HEK293 (cell line): ENCODE results near the gene SESN1.
A peak's percentile ranks its signal among the peaks of the same experiment; 100 is the strongest.

Experiments used
- CTCF ChIA-PET: fragments of 350-600 bp; formaldehyde crosslinking; extraction: SDS; loops from one replicate; lab custom pipeline; 2021; ENCODE audit warnings: antibody characterized with exemption; lab: Yijun Ruan, JAX
- POLR2A ChIA-PET: fragments of 300-600 bp; formaldehyde crosslinking; extraction: SDS; loops from one replicate; lab custom pipeline; 2020; ENCODE audit warnings: antibody characterized with exemption, inconsistent platforms; lab: Yijun Ruan, JAX
- H3K27ac ChIP-seq: fragments of 200-500 bp; sonication (Bioruptor generic); 2 replicates; pipeline ENCODE4 v1.5.1; 2014; ENCODE audit warnings: low read depth, low read length, control low read depth, inconsistent platforms; ENCODE audit errors: extremely low read depth
- H3K36me3 ChIP-seq, 2 experiments: fragments of 200-500 bp in 1 of 2; sonication (Bioruptor generic) in 1 of 2; 1 replicate in 1 of 2; 2 replicates in 1 of 2; pipeline ENCODE4 v1.5.1; 2014 to 2017; ENCODE audit warnings: inconsistent platforms in 2 of 2, low read length in 2 of 2; ENCODE audit not compliant: control insufficient read depth in 2 of 2, insufficient read depth in 1 of 2
- H3K4me1 ChIP-seq: fragments of 200-500 bp; sonication (Bioruptor generic); 2 replicates; pipeline ENCODE4 v1.5.1; 2014; ENCODE audit warnings: mild to moderate bottlenecking, low read length, inconsistent platforms; ENCODE audit not compliant: control insufficient read depth, insufficient read depth
- H3K4me3 ChIP-seq: 2 replicates; pipeline ENCODE4 v1.5.1; 2011; ENCODE audit warnings: low read depth, mild to moderate bottlenecking, control low read depth, low read length, moderate library complexity
- H3K9me3 ChIP-seq: fragments of 200-500 bp; sonication (Bioruptor generic); 2 replicates; pipeline ENCODE4 v1.5.1; 2014; ENCODE audit warnings: low read depth, low read length, inconsistent platforms; ENCODE audit not compliant: control insufficient read depth, insufficient read depth
- FEZF1 ChIP-seq: fragments of 450-650 bp; formaldehyde crosslinking; IDR thresholded peaks from 2 replicates; pipeline ENCODE4 v1.5.1; 2016; ENCODE audit warnings: missing biosample characterization, missing genetic modification characterization
- KLF7 ChIP-seq: fragments of 450-650 bp; formaldehyde crosslinking; IDR thresholded peaks from 2 replicates; pipeline ENCODE4 v1.5.1; 2016; ENCODE audit warnings: missing biosample characterization, missing genetic modification characterization, borderline replicate concordance
- OVOL3 ChIP-seq: fragments of 450-650 bp; formaldehyde crosslinking; IDR thresholded peaks from 2 replicates; pipeline ENCODE4 v1.5.1; 2016; ENCODE audit warnings: missing biosample characterization, missing genetic modification characterization
- SETDB1 ChIP-seq: IDR thresholded peaks from one replicate; pipeline ENCODE4 v1.6.1; 2017; ENCODE audit warnings: mild to moderate bottlenecking, low read length, moderate library complexity, mixed read lengths; ENCODE audit not compliant: insufficient read length
- ZNF37A ChIP-seq: fragments of 450-650 bp; IDR thresholded peaks from 2 replicates; pipeline ENCODE4 v1.5.1; 2018; ENCODE audit warnings: missing biosample characterization, missing genetic modification characterization
- ZNF501 ChIP-seq: fragments of 450-650 bp; formaldehyde crosslinking; IDR thresholded peaks from 2 replicates; pipeline ENCODE4 v1.5.1; 2016; ENCODE audit warnings: missing biosample characterization, missing genetic modification characterization
- ZNF621 ChIP-seq: fragments of 450-650 bp; formaldehyde crosslinking; IDR thresholded peaks from 2 replicates; pipeline ENCODE4 v1.5.1; 2017; ENCODE audit warnings: missing biosample characterization, missing genetic modification characterization
- ZNF776 ChIP-seq: fragments of 450-650 bp; formaldehyde crosslinking; IDR thresholded peaks from 2 replicates; pipeline ENCODE4 v1.5.0; 2017; ENCODE audit warnings: missing biosample characterization, missing genetic modification characterization, borderline replicate concordance
- ZNF777 ChIP-seq: fragments of 450-650 bp; formaldehyde crosslinking; IDR thresholded peaks from 2 replicates; pipeline ENCODE4 v1.5.1; 2017; ENCODE audit warnings: missing biosample characterization, missing genetic modification characterization, borderline replicate concordance
- ZNF843 ChIP-seq: fragments of 450-650 bp; formaldehyde crosslinking; IDR thresholded peaks from 2 replicates; pipeline ENCODE4 v1.5.1; 2016; ENCODE audit warnings: missing biosample characterization, missing genetic modification characterization
- TF ChIP-seq, protein P1 (sequence below): fragments of 450-650 bp; formaldehyde crosslinking; IDR thresholded peaks from 2 replicates; pipeline ENCODE4 v1.5.1; 2017; ENCODE audit warnings: missing biosample characterization, missing genetic modification characterization
- TF ChIP-seq, protein P2 (sequence below): fragments of 450-650 bp; formaldehyde crosslinking; IDR thresholded peaks from 2 replicates; pipeline ENCODE4 v1.5.0; 2017; ENCODE audit warnings: missing biosample characterization, missing genetic modification characterization, borderline replicate concordance
- TF ChIP-seq, protein P3 (sequence below): fragments of 450-650 bp; formaldehyde crosslinking; IDR thresholded peaks from 2 replicates; pipeline ENCODE4 v1.5.1; 2016; ENCODE audit warnings: missing biosample characterization, missing genetic modification characterization, borderline replicate concordance
- TF ChIP-seq, protein P4 (sequence below): fragments of 450-650 bp; formaldehyde crosslinking; IDR thresholded peaks from 2 replicates; pipeline ENCODE4 v1.5.1; 2016; ENCODE audit warnings: missing biosample characterization, missing genetic modification characterization
- TF ChIP-seq, protein P5 (sequence below): fragments of 450-650 bp; formaldehyde crosslinking; IDR thresholded peaks from 2 replicates; pipeline ENCODE4 v1.5.1; 2016; ENCODE audit warnings: missing biosample characterization, missing genetic modification characterization
- TF ChIP-seq, protein P6 (sequence below): fragments of 450-650 bp; formaldehyde crosslinking; IDR thresholded peaks from 2 replicates; pipeline ENCODE4 v1.5.1; 2016; ENCODE audit warnings: missing biosample characterization, missing genetic modification characterization

The SESN1 gene

DNA sequence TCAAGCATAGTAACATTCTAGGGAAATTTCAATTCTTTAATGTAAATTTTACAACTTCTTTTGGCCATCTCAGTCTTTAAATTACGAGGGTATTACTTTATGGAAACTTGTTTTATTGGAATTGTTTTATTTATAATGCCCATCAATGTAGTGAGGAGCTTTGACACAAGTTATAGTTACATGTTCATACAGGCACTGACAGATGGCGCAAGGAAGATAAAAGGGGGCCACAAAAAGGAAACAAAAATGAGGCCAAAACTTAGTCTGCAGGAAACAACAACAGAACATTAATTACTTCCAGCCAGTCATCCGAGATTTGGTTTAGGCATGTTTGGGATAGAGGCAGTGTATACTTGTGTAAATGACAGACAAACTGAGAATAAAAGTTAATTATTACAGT is 18.3 kb downstream of the SESN1 start:
- no peaks in the 10 kb centered on the region for H3K36me3 ChIP-seq
- no peaks in the 10 kb centered on the region for H3K9me3 ChIP-seq
- H3K4me1 ChIP-seq: peaks cover 36% of the 10 kb centered on the region
- H3K27ac ChIP-seq: no peak overlapping the region
- H3K4me3 ChIP-seq: no peak overlapping the region
- ChIA-PET POLR2A (interaction anchor here (2.0 kb wide), 1 partner anchor 18 kb away, joined by 9 read pairs; the partner anchor contains the start of genes CEP57L1 and SESN1), CTCF (interaction anchor here (0.5 to 6.7 kb wide), 6 partner anchors 12 to 532 kb away, joined by 3 to 156 read pairs (median 7); partner anchors contain the start of gene ARMC2)
- TF ChIP-seq, protein P1, sequence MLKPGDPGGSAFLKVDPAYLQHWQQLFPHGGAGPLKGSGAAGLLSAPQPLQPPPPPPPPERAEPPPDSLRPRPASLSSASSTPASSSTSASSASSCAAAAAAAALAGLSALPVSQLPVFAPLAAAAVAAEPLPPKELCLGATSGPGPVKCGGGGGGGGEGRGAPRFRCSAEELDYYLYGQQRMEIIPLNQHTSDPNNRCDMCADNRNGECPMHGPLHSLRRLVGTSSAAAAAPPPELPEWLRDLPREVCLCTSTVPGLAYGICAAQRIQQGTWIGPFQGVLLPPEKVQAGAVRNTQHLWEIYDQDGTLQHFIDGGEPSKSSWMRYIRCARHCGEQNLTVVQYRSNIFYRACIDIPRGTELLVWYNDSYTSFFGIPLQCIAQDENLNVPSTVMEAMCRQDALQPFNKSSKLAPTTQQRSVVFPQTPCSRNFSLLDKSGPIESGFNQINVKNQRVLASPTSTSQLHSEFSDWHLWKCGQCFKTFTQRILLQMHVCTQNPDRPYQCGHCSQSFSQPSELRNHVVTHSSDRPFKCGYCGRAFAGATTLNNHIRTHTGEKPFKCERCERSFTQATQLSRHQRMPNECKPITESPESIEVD: peak; percentile 30; the same call in 1 of the 2 replicates
- TF ChIP-seq, protein P2, sequence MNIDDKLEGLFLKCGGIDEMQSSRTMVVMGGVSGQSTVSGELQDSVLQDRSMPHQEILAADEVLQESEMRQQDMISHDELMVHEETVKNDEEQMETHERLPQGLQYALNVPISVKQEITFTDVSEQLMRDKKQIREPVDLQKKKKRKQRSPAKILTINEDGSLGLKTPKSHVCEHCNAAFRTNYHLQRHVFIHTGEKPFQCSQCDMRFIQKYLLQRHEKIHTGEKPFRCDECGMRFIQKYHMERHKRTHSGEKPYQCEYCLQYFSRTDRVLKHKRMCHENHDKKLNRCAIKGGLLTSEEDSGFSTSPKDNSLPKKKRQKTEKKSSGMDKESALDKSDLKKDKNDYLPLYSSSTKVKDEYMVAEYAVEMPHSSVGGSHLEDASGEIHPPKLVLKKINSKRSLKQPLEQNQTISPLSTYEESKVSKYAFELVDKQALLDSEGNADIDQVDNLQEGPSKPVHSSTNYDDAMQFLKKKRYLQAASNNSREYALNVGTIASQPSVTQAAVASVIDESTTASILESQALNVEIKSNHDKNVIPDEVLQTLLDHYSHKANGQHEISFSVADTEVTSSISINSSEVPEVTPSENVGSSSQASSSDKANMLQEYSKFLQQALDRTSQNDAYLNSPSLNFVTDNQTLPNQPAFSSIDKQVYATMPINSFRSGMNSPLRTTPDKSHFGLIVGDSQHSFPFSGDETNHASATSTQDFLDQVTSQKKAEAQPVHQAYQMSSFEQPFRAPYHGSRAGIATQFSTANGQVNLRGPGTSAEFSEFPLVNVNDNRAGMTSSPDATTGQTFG (tag by site-specific recombination): no peak
- TF ChIP-seq, protein P3, sequence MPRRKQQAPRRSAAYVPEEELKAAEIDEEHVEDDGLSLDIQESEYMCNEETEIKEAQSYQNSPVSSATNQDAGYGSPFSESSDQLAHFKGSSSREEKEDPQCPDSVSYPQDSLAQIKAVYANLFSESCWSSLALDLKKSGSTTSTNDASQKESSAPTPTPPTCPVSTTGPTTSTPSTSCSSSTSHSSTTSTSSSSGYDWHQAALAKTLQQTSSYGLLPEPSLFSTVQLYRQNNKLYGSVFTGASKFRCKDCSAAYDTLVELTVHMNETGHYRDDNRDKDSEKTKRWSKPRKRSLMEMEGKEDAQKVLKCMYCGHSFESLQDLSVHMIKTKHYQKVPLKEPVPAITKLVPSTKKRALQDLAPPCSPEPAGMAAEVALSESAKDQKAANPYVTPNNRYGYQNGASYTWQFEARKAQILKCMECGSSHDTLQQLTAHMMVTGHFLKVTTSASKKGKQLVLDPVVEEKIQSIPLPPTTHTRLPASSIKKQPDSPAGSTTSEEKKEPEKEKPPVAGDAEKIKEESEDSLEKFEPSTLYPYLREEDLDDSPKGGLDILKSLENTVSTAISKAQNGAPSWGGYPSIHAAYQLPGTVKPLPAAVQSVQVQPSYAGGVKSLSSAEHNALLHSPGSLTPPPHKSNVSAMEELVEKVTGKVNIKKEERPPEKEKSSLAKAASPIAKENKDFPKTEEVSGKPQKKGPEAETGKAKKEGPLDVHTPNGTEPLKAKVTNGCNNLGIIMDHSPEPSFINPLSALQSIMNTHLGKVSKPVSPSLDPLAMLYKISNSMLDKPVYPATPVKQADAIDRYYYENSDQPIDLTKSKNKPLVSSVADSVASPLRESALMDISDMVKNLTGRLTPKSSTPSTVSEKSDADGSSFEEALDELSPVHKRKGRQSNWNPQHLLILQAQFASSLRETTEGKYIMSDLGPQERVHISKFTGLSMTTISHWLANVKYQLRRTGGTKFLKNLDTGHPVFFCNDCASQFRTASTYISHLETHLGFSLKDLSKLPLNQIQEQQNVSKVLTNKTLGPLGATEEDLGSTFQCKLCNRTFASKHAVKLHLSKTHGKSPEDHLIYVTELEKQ (tag by site-specific recombination): no peak
- TF ChIP-seq KLF7 (no peak), SETDB1 (no peak), FEZF1 (tag by site-specific recombination) (peak; percentile 20; the same call in 1 of the 2 replicates), ZNF501 (tag by site-specific recombination) (no peak), ZNF843 (tag by site-specific recombination) (no peak), ZNF621 (tag by site-specific recombination) (no peak), OVOL3 (tag by site-specific recombination) (no peak), ZNF37A (tag by site-specific recombination) (no peak), ZNF776 (tag by site-specific recombination) (no peak), ZNF777 (no peak)
- TF ChIP-seq, protein P4, sequence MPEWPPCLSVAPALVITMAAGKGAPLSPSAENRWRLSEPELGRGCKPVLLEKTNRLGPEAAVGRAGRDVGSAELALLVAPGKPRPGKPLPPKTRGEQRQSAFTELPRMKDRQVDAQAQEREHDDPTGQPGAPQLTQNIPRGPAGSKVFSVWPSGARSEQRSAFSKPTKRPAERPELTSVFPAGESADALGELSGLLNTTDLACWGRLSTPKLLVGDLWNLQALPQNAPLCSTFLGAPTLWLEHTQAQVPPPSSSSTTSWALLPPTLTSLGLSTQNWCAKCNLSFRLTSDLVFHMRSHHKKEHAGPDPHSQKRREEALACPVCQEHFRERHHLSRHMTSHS (tag by site-specific recombination): no peak
- TF ChIP-seq, protein P5, sequence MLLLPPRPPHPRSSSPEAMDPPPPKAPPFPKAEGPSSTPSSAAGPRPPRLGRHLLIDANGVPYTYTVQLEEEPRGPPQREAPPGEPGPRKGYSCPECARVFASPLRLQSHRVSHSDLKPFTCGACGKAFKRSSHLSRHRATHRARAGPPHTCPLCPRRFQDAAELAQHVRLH (tag by site-specific recombination): no peak
- TF ChIP-seq, protein P6, sequence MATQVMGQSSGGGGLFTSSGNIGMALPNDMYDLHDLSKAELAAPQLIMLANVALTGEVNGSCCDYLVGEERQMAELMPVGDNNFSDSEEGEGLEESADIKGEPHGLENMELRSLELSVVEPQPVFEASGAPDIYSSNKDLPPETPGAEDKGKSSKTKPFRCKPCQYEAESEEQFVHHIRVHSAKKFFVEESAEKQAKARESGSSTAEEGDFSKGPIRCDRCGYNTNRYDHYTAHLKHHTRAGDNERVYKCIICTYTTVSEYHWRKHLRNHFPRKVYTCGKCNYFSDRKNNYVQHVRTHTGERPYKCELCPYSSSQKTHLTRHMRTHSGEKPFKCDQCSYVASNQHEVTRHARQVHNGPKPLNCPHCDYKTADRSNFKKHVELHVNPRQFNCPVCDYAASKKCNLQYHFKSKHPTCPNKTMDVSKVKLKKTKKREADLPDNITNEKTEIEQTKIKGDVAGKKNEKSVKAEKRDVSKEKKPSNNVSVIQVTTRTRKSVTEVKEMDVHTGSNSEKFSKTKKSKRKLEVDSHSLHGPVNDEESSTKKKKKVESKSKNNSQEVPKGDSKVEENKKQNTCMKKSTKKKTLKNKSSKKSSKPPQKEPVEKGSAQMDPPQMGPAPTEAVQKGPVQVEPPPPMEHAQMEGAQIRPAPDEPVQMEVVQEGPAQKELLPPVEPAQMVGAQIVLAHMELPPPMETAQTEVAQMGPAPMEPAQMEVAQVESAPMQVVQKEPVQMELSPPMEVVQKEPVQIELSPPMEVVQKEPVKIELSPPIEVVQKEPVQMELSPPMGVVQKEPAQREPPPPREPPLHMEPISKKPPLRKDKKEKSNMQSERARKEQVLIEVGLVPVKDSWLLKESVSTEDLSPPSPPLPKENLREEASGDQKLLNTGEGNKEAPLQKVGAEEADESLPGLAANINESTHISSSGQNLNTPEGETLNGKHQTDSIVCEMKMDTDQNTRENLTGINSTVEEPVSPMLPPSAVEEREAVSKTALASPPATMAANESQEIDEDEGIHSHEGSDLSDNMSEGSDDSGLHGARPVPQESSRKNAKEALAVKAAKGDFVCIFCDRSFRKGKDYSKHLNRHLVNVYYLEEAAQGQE (tag by site-specific recombination): no peak
- TF ChIP-seq, all 188 proteins: peak for 2
